Ishikawa (cell line): ENCODE data around the gene NUP210.

ENCODE experiments used
- CREB1 ChIP-seq: IDR thresholded peaks from 2 replicates; pipeline ENCODE4 v1.6.1; 2012; ENCODE audit warnings: low read depth
- TEAD4 ChIP-seq: IDR thresholded peaks from 2 replicates; pipeline ENCODE4 v1.6.1; 2012

DNA sequence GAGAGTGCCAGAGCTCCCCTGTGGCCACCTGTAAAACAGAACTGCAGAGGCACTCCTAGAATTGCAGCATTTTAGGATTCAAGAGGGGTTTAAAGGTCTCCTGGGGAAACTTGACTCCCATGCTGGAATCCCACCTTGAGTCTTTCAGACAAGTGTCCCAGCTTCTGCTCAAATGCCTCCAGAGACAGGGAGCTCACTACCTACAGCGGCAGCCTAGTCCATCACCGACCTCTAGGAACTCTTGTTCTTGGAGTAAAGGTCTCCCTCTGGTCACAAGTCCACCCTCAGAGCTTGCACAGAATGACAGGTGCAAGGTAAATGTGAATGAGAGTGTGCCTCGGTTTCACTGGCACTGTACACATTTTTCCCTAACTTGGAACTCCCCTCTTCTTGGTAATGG is 72.0 kb downstream of the NUP210 start:
- TF ChIP-seq TEAD4 (no peak), CREB1 (no peak)
